H1 (cell line): ENCODE measurements around the gene MYO1D. TPM values are rescaled to one million over a fixed set of nuclear protein-coding genes. Genes with fewer than 3 reads are reported as not detected.

Experiments used
- CTCF ChIA-PET: fragments of 300-600 bp; sonication (Branson Sonifier 250); formaldehyde crosslinking; loops from one replicate; lab custom pipeline; 2021; ENCODE audit not compliant: partially characterized antibody; lab: Charles Lee
- POLR2A ChIA-PET: fragments of 300-600 bp; sonication (Branson Sonifier 250); formaldehyde crosslinking; loops from one replicate; lab custom pipeline; 2021; ENCODE audit warnings: inconsistent platforms; ENCODE audit not compliant: partially characterized antibody; lab: Charles Lee
- DNase-seq, 2 experiments: peaks; one replicate each; pipeline versions ENCODE4 v3.0.0 to v3.0.0-alpha.2; 2010 to 2022; ENCODE audit warnings: low spot score in 2 of 2, low read depth in 1 of 2, mixed read lengths in 1 of 2
- FAIRE-seq: peaks from 2 replicates; lab custom pipeline; 2011; peaks lifted over from hg19 to GRCh38; lab: Jason Lieb, UNC
- H2AFZ ChIP-seq: 2 replicates; pipeline ENCODE4 v1.8.1; 2012; ENCODE audit warnings: low read length, inconsistent platforms
- H2AK5ac ChIP-seq: 2 replicates; pipeline ENCODE4 v1.6.1; 2013; ENCODE audit warnings: low read depth, low read length
- H2BK120ac ChIP-seq: replicated peaks from 2 replicates; pipeline ENCODE3; 2013; ENCODE audit warnings: low read depth, low read length, inconsistent platforms
- H2BK12ac ChIP-seq: 2 replicates; pipeline ENCODE4 v1.6.1; 2013; ENCODE audit warnings: low read depth, low read length
- H2BK15ac ChIP-seq: 2 replicates; pipeline ENCODE4 v1.6.1; 2013; ENCODE audit warnings: low read length
- H2BK20ac ChIP-seq: 2 replicates; pipeline ENCODE4 v1.6.1; 2013; ENCODE audit warnings: low read length
- H2BK5ac ChIP-seq: 2 replicates; pipeline ENCODE4 v1.6.1; 2013; ENCODE audit warnings: low read depth, low read length
- H3K14ac ChIP-seq: 2 replicates; pipeline ENCODE4 v1.6.1; 2013; ENCODE audit warnings: inconsistent platforms; ENCODE audit not compliant: insufficient read length
- H3K18ac ChIP-seq: 2 replicates; pipeline ENCODE4 v1.6.1; 2013; ENCODE audit warnings: low read length; ENCODE audit errors: extremely low read depth
- H3K23ac ChIP-seq: 2 replicates; pipeline ENCODE4 v1.6.1; 2013; ENCODE audit warnings: inconsistent platforms; ENCODE audit not compliant: insufficient read length
- H3K23me2 ChIP-seq: 2 replicates; pipeline ENCODE4 v1.6.1; 2013; ENCODE audit warnings: low read depth, low read length
- H3K27ac ChIP-seq: 2 replicates; pipeline ENCODE4 v1.6.1; 2011; ENCODE audit warnings: low read depth, low read length, inconsistent platforms
- H3K27me3 ChIP-seq, 4 experiments: replicated peaks in 1 of 4; 1 replicate in 1 of 4; 2 replicates in 3 of 4; pipeline versions ENCODE4 v1.6.1 to v1.8.1; 2011 to 2013; ENCODE audit warnings: low read length in 3 of 4, mild to moderate bottlenecking in 3 of 4, inconsistent platforms in 2 of 4, mixed read lengths in 2 of 4, moderate library complexity in 1 of 4; ENCODE audit not compliant: control insufficient read depth in 3 of 4, insufficient read depth in 3 of 4; ENCODE audit errors: extremely low read depth in 1 of 4
- H3K36me3 ChIP-seq, 4 experiments: 2 replicates each; pipeline versions ENCODE4 v1.6.1 to v1.8.1; 2011 to 2013; ENCODE audit warnings: mild to moderate bottlenecking in 4 of 4, low read length in 3 of 4, moderate library complexity in 2 of 4, control low read depth in 1 of 4, inconsistent platforms in 1 of 4; ENCODE audit not compliant: insufficient read depth in 4 of 4, control insufficient read depth in 2 of 4
- H3K4ac ChIP-seq: replicated peaks from 2 replicates; pipeline ENCODE3; 2013; ENCODE audit warnings: low read length, low read depth, mixed read lengths, inconsistent platforms; ENCODE audit not compliant: insufficient read length
- H3K4me1 ChIP-seq, 4 experiments: replicated peaks in 1 of 4; 1 replicate in 1 of 4; 2 replicates in 3 of 4; pipeline versions ENCODE4 v1.6.1 to v1.8.1; 2011 to 2013; ENCODE audit warnings: low read length in 3 of 4, inconsistent platforms in 2 of 4, mixed read lengths in 1 of 4; ENCODE audit not compliant: insufficient read depth in 4 of 4, control insufficient read depth in 3 of 4
- H3K4me2 ChIP-seq, 2 experiments: 2 replicates each; pipeline versions ENCODE4 v1.6.1 to v1.8.1; 2011 to 2013; ENCODE audit warnings: low read depth in 2 of 2, low read length in 2 of 2, control low read depth in 1 of 2, inconsistent platforms in 1 of 2, mild to moderate bottlenecking in 1 of 2; ENCODE audit not compliant: insufficient read depth in 1 of 2
- H3K4me3 ChIP-seq, 4 experiments: fragments of 200-600, 300-600 bp in 1 of 4; sonication (generic), shearing (Covaris generic), sonication (Bioruptor Twin) in 1 of 4; 2 replicates each; pipeline versions ENCODE4 v1.5.1 to v1.8.1; 2011 to 2016; ENCODE audit warnings: low read length in 4 of 4, low read depth in 3 of 4, control low read depth in 2 of 4, inconsistent platforms in 2 of 4, mild to moderate bottlenecking in 2 of 4, mixed read lengths in 1 of 4, moderate library complexity in 1 of 4; ENCODE audit not compliant: insufficient read depth in 2 of 4; ENCODE audit errors: extremely low read depth in 1 of 4
- H3K56ac ChIP-seq: replicated peaks from 2 replicates; pipeline ENCODE3; 2013; ENCODE audit warnings: low read depth, mild to moderate bottlenecking, mixed read lengths, low read length, inconsistent platforms; ENCODE audit not compliant: insufficient read length
- H3K79me1 ChIP-seq: 2 replicates; pipeline ENCODE4 v1.6.1; 2013; ENCODE audit warnings: low read depth, low read length, control low read depth
- H3K79me2 ChIP-seq, 2 experiments: 2 replicates each; pipeline versions ENCODE4 v1.6.1 to v1.8.1; 2012 to 2013; ENCODE audit warnings: low read length in 2 of 2, mild to moderate bottlenecking in 2 of 2, inconsistent platforms in 1 of 2; ENCODE audit not compliant: insufficient read depth in 2 of 2, control insufficient read depth in 1 of 2
- H3K9ac ChIP-seq, 4 experiments: replicated peaks in 1 of 4; 1 replicate in 1 of 4; 2 replicates in 3 of 4; pipeline versions ENCODE4 v1.6.1 to v1.8.1; 2011 to 2013; ENCODE audit warnings: low read depth in 3 of 4, low read length in 3 of 4, control low read depth in 2 of 4, mild to moderate bottlenecking in 2 of 4, moderate library complexity in 2 of 4, inconsistent platforms in 1 of 4; ENCODE audit errors: extremely low read depth in 1 of 4
- H3K9me3 ChIP-seq, 2 experiments: 2 replicates each; pipeline versions ENCODE4 v1.6.1 to v1.8.1; 2012 to 2013; ENCODE audit warnings: mild to moderate bottlenecking in 2 of 2, moderate library complexity in 2 of 2, control low read depth in 1 of 2, inconsistent platforms in 1 of 2, low read depth in 1 of 2, low read length in 1 of 2, mixed read lengths in 1 of 2; ENCODE audit not compliant: insufficient read depth in 2 of 2
- H4K20me1 ChIP-seq, 2 experiments: replicated peaks in 1 of 2; 2 replicates each; pipeline versions ENCODE3 to v1.8.1; 2011 to 2013; ENCODE audit warnings: inconsistent platforms in 2 of 2, low read length in 2 of 2, mild to moderate bottlenecking in 1 of 2; ENCODE audit not compliant: insufficient read depth in 2 of 2, control insufficient read depth in 1 of 2
- H4K5ac ChIP-seq: 2 replicates; pipeline ENCODE4 v1.6.1; 2013; ENCODE audit warnings: low read length, low read depth, mixed read lengths, inconsistent platforms; ENCODE audit not compliant: insufficient read length
- H4K8ac ChIP-seq: 2 replicates; pipeline ENCODE4 v1.8.0; 2013; ENCODE audit warnings: mild to moderate bottlenecking, moderate library complexity, low read length, inconsistent platforms; ENCODE audit not compliant: insufficient read depth; ENCODE audit errors: extremely low read depth
- H4K91ac ChIP-seq: replicated peaks from 2 replicates; pipeline ENCODE3; 2013; ENCODE audit warnings: low read length, mixed read lengths, inconsistent platforms; ENCODE audit not compliant: insufficient read length
- BACH1 ChIP-seq: IDR thresholded peaks from 2 replicates; pipeline ENCODE4 v1.6.1; 2012; ENCODE audit warnings: low read length, improper control_type of control experiment
- EP300 ChIP-seq, 2 experiments: IDR thresholded peaks; 1 replicate in 1 of 2; 2 replicates in 1 of 2; pipeline ENCODE4 v1.6.1; 2011 to 2012; ENCODE audit warnings: low read depth in 2 of 2, low read length in 2 of 2, mild to moderate bottlenecking in 2 of 2, borderline replicate concordance in 1 of 2, inconsistent platforms in 1 of 2, moderate library complexity in 1 of 2
- EZH2 ChIP-seq: fragments of 200-600 bp; sonication (generic); IDR thresholded peaks from 2 replicates; pipeline ENCODE4 v1.7.1; 2012; ENCODE audit warnings: low read depth, mild to moderate bottlenecking, moderate library complexity, low read length, inconsistent platforms; ENCODE audit not compliant: severe bottlenecking
- GTF2F1 ChIP-seq: IDR thresholded peaks from 2 replicates; pipeline ENCODE4 v1.6.1; 2012; ENCODE audit warnings: low read depth, low read length, improper control_type of control experiment, borderline replicate concordance
- HDAC2 ChIP-seq, 2 experiments: fragments of 300-600 bp in 1 of 2; sonication (generic) in 1 of 2; IDR thresholded peaks; 2 replicates each; pipeline ENCODE4 v1.6.1; 2011 to 2012; ENCODE audit warnings: low read depth in 2 of 2, low read length in 2 of 2, mild to moderate bottlenecking in 2 of 2, moderate library complexity in 2 of 2, borderline replicate concordance in 1 of 2, inconsistent platforms in 1 of 2
- KDM4A ChIP-seq: IDR thresholded peaks from one replicate; pipeline ENCODE4 v1.7.1; 2012; ENCODE audit warnings: low read depth, mild to moderate bottlenecking, moderate library complexity, low read length, inconsistent platforms; ENCODE audit not compliant: severe bottlenecking
- MAFK ChIP-seq: IDR thresholded peaks from 2 replicates; pipeline ENCODE4 v1.6.1; 2012; ENCODE audit warnings: low read depth, mild to moderate bottlenecking, improper control_type of control experiment, low read length
- SIN3A ChIP-seq, 2 experiments: IDR thresholded peaks in 1 of 2; conservative IDR thresholded peaks in 1 of 2; 2 replicates each; pipeline ENCODE4 v1.6.1; 2011 to 2012; ENCODE audit warnings: low read length in 2 of 2, improper control_type of control experiment in 1 of 2, low read depth in 1 of 2, mild to moderate bottlenecking in 1 of 2
- TBP ChIP-seq: IDR thresholded peaks from 2 replicates; pipeline ENCODE4 v1.6.1; 2011; ENCODE audit warnings: low read depth, low read length, improper control_type of control experiment
- WGBS, 2 experiments: shearing (Covaris generic) in 1 of 2; methylation state at CpG; one replicate each; pipeline versions ENCODE4 v1.1.6 to v1.1.7; 2013 to 2015; ENCODE audit warnings: low lambda C conversion rate in 2 of 2, mixed read lengths in 2 of 2, inconsistent platforms in 1 of 2, low coverage in 1 of 2, missing lambda C conversion rate in 1 of 2; ENCODE audit not compliant: insufficient replicate concordance in 2 of 2, insufficient coverage in 1 of 2, insufficient read length in 1 of 2; ENCODE audit errors: extremely low coverage in 1 of 2, missing lambda C conversion rate in 1 of 2; 5-methylcytosine and 5-hydroxymethylcytosine counted together
- polyA plus RNA-seq, 7 experiments: library from polyadenylated mRNA; depleted of rRNA in 3 of 7; stranded (reverse) in 5 of 7; unstranded in 2 of 7; fragments of >200 nt in 5 of 7; fragments of 200-250 nt in 2 of 7; gene quantifications; 1 replicate in 5 of 7; 2 replicates in 1 of 7; 4 replicates in 1 of 7; pipeline versions ENCODE4 v1.2.1 to v1.2.3, GENCODE V29; 2011 to 2013; ENCODE audit warnings: missing spikeins in 2 of 7, mixed read lengths in 2 of 7
- total RNA-seq: library from RNA; stranded (reverse); fragmentation: NEBNext Ultra II Directional; extraction: Animal tissue kit (Norgen Biotek cat#: 25700); gene quantifications from 2 replicates; pipeline ENCODE4 v1.2.1, GENCODE V29; 2021
- TF ChIP-seq, protein P1 (sequence below): IDR thresholded peaks from 2 replicates; pipeline ENCODE4 v1.6.1; 2012; ENCODE audit warnings: low read length, inconsistent platforms

The MYO1D gene
- total and polyA plus RNA-seq, 2 of the 8 experiments (the other 6 are each of a cell fraction or from before 2014, with no cell fraction given), result 6.5 to 25.4 TPM

DNA sequence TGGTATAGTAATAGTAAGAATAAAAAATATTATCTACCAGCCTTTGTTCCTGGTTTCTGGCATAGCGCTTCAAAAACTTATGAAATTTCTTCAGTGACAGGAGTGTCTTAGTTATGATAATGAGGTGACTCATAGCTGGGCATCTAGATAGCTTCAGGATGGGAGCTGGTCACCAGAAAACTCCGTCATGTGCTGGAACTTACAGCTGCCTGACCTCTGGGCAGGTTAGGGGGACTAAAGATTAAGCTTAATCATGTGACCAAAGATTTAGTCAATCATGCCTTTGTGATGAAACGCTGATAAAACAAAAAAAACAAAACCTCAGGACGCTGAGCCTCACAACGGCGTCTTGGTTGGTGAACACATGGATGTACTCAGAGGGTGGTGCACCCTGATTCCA is 154.2 kb downstream of the MYO1D start:
- 91% methylated on average over 6 of the region's 6 CpGs; no CpG with 5 or more reads in 1 of the 2 experiments for WGBS, 2 experiments
- no peak overlapping the region for H2BK5ac ChIP-seq
- H3K14ac ChIP-seq, result no peak overlapping the region
- no peaks in the 10 kb centered on the region for H3K4me1 ChIP-seq
- H2BK20ac ChIP-seq, result no peak overlapping the region
- H2BK120ac ChIP-seq, result no peak overlapping the region
- ChIA-PET CTCF (interaction anchor here (0.9 to 1.1 kb wide), 4 partner anchors 10 to 63 kb away, joined by 3 read pairs; no protein-coding TSS in a partner anchor), POLR2A (no interaction called here)
- H2AK5ac ChIP-seq, result no peak overlapping the region
- H3K9me3 ChIP-seq, result no peaks in the 10 kb centered on the region
- no peak overlapping the region for H3K9ac ChIP-seq
- no peaks in the 10 kb centered on the region for H3K27me3 ChIP-seq
- no peak overlapping the region for H2BK12ac ChIP-seq
- no peak overlapping the region for H4K5ac ChIP-seq
- no peak overlapping the region for H3K4ac ChIP-seq
- no peaks in the 10 kb centered on the region for H3K23me2 ChIP-seq
- H3K79me2 ChIP-seq, result no peaks in the 10 kb centered on the region
- no peak overlapping the region for H3K4me3 ChIP-seq
- TF ChIP-seq GTF2F1 (no peak), BACH1 (no peak), EP300 (IDR thresholded peaks at IDR 0.05; ENCODE audit: borderline replicate concordance in 1 of 2, low read depth in 2 of 2, low read length in 2 of 2) (no peak), KDM4A (no peak), MAFK (no peak), HDAC2 (IDR thresholded peaks at IDR 0.05; ENCODE audit: borderline replicate concordance in 1 of 2, low read depth in 2 of 2, low read length in 2 of 2) (no peak), EZH2 (no peak), TBP (no peak), SIN3A (conservative IDR thresholded peaks at IDR 0.05 in 1 of 2, IDR thresholded peaks at IDR 0.05 in 1 of 2; ENCODE audit: low read depth in 1 of 2, low read length in 2 of 2) (no peak)
- TF ChIP-seq, protein P1, sequence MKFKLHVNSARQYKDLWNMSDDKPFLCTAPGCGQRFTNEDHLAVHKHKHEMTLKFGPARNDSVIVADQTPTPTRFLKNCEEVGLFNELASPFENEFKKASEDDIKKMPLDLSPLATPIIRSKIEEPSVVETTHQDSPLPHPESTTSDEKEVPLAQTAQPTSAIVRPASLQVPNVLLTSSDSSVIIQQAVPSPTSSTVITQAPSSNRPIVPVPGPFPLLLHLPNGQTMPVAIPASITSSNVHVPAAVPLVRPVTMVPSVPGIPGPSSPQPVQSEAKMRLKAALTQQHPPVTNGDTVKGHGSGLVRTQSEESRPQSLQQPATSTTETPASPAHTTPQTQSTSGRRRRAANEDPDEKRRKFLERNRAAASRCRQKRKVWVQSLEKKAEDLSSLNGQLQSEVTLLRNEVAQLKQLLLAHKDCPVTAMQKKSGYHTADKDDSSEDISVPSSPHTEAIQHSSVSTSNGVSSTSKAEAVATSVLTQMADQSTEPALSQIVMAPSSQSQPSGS, result no peak
- TF ChIP-seq, all 59 proteins: peak for 0
- Histone ChIP-seq H4K20me1 (no peaks in the 10 kb centered on the region), H3K27ac (no peak overlapping the region), H3K36me3 (no peaks in the 10 kb centered on the region; a peak in 1 of 8 replicates), H3K23ac (no peak overlapping the region), H4K8ac (no peak overlapping the region), H4K91ac (no peak overlapping the region), H2BK15ac (no peak overlapping the region), H3K56ac (no peak overlapping the region), H3K4me2 (no peak overlapping the region), H3K18ac (no peak overlapping the region), H3K79me1 (no peaks in the 10 kb centered on the region), H2AFZ (no peak overlapping the region)
- FAIRE-seq (no peak), DNase-seq (no peak)
